DOHH2 (cell line): ENCODE results near the gene TRIM75.

Experiments
- EZH2phosphoT487 ChIP-seq: fragments of 200-600 bp; sonication (generic); IDR thresholded peaks from 2 replicates; pipeline ENCODE4 v1.6.1; 2017; ENCODE audit warnings: borderline replicate concordance, mild to moderate bottlenecking, antibody characterized with exemption, low read length, moderate library complexity, mixed read lengths
- TF ChIP-seq, protein P1 (sequence below): fragments of 200-600 bp; sonication (generic); IDR thresholded peaks from one replicate; pipeline ENCODE4 v1.5.1; 2014; ENCODE audit warnings: antibody characterized with exemption, mild to moderate bottlenecking, low read depth, low read length; ENCODE audit not compliant: poor library complexity, severe bottlenecking

DNA sequence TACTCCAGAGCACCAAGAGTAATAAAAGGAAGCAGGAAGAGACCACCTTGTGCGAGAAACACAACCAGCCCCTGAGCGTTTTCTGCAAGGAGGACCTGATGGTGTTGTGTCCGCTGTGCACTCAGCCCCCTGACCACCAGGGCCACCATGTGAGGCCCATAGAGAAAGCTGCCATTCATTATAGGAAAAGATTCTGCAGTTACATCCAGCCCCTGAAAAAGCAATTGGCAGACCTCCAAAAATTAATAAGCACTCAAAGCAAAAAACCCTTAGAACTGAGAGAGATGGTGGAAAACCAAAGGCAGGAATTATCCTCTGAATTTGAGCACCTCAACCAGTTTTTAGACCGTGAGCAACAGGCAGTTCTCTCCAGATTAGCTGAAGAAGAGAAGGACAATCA, 5.7 kb downstream of the TRIM75 start:
- TF ChIP-seq, protein P1, sequence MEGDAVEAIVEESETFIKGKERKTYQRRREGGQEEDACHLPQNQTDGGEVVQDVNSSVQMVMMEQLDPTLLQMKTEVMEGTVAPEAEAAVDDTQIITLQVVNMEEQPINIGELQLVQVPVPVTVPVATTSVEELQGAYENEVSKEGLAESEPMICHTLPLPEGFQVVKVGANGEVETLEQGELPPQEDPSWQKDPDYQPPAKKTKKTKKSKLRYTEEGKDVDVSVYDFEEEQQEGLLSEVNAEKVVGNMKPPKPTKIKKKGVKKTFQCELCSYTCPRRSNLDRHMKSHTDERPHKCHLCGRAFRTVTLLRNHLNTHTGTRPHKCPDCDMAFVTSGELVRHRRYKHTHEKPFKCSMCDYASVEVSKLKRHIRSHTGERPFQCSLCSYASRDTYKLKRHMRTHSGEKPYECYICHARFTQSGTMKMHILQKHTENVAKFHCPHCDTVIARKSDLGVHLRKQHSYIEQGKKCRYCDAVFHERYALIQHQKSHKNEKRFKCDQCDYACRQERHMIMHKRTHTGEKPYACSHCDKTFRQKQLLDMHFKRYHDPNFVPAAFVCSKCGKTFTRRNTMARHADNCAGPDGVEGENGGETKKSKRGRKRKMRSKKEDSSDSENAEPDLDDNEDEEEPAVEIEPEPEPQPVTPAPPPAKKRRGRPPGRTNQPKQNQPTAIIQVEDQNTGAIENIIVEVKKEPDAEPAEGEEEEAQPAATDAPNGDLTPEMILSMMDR, result no peak
- no peak for TF ChIP-seq EZH2phosphoT487
